Testis (tissue), 3 donors: ENCODE results near the gene TSHZ3. TPM values are rescaled to one million over a fixed set of nuclear protein-coding genes. Genes with fewer than 3 reads are reported as not detected.

ENCODE experiments used
- DNase-seq: peaks from one replicate; pipeline ENCODE4 v3.0.0-alpha.2; 2019
- H3K27ac ChIP-seq, 2 donors: fragments of 200-600 bp; sonication (generic); one replicate each; pipeline ENCODE4 v1.5.1; 2019
- H3K27me3 ChIP-seq: fragments of 200-600 bp; sonication (generic); one replicate; pipeline ENCODE4 v1.5.1; 2019
- H3K36me3 ChIP-seq: fragments of 200-600 bp; sonication (generic); one replicate; pipeline ENCODE4 v1.5.1; 2017; ENCODE audit warnings: low read depth; ENCODE audit errors: missing control alignments
- H3K4me1 ChIP-seq: fragments of 200-600 bp; sonication (generic); one replicate; pipeline ENCODE4 v1.5.1; 2019
- H3K4me3 ChIP-seq, 2 donors: fragments of 200-600 bp; sonication (generic); one replicate each; pipeline ENCODE4 v1.5.1; 2017 to 2019
- H3K9me3 ChIP-seq: fragments of 200-600 bp; sonication (generic); one replicate; pipeline ENCODE4 v1.5.1; 2017
- CTCF ChIP-seq, 3 experiments: fragments of 450-650 bp in 2 of 3; fragments of 200-600 bp in 1 of 3; sonication (generic) in 1 of 3; IDR thresholded peaks; one replicate each; pipeline ENCODE4 v1.5.1; 2016 to 2019; ENCODE audit warnings: antibody characterized with exemption in 3 of 3, mild to moderate bottlenecking in 2 of 3, moderate library complexity in 1 of 3
- POLR2A ChIP-seq: fragments of 450-650 bp; IDR thresholded peaks from one replicate; pipeline ENCODE4 v1.6.1; 2017; ENCODE audit warnings: antibody characterized with exemption, mild to moderate bottlenecking, moderate library complexity
- WGBS, 2 donors: methylation state at CpG; one replicate each; pipeline ENCODE4 v1.1.5; 2018; 5-methylcytosine and 5-hydroxymethylcytosine counted together
- intact Hi-C: fragments of 100-400 bp; cut with DNase I; formaldehyde crosslinking; loops from one replicate; pipeline ENCODE4 v1.15.1; 2023; ENCODE audit warnings: low total_unique reads
- polyA plus RNA-seq: library from polyadenylated mRNA; stranded (reverse); fragments of 350-450 nt; fragmentation: Illumina TruSeq; extraction: RNeasy Lipid Tissue Mini Kit (QIAGEN cat#74804); gene quantifications from one replicate; pipeline ENCODE4 v1.2.3, GENCODE V29; 2014; ENCODE audit warnings: low read depth, low replicate concordance; ENCODE audit not compliant: insufficient read depth
- total RNA-seq, 2 donors: library from RNA; depleted of rRNA; stranded (reverse); fragments of >200 nt; gene quantifications; one replicate each; pipeline ENCODE4 v1.2.3, GENCODE V29; 2016

Gene TSHZ3
- total and polyA plus RNA-seq, 3 donors from 2014 or later, result 6.8 to 12.7 (median 8.0) TPM

- 91 to 93% methylated on average over 15 of the region's 15 CpGs for WGBS, 2 donors
- no peak for DNase-seq
- H3K4me3 ChIP-seq, result no peak overlapping the region
- H3K27me3 ChIP-seq, result no peaks in the 10 kb centered on the region
- intact Hi-C loops, result no loop called here
- TF ChIP-seq CTCF (IDR thresholded peaks at IDR 0.05) (no peak), POLR2A (no peak)
- no peaks in the 10 kb centered on the region for H3K36me3 ChIP-seq
- H3K9me3 ChIP-seq, result no peaks in the 10 kb centered on the region
- H3K27ac ChIP-seq, result no peak overlapping the region
- no peaks in the 10 kb centered on the region for H3K4me1 ChIP-seq
These were observed 47.8 kb downstream of the TSHZ3 start for GRCh38 chr19:31301306-31301980.

- Histone ChIP-seq H3K4me1 (no peaks in the 10 kb centered on the region), H3K27ac (no peak overlapping the region), H3K4me3 (no peak overlapping the region), H3K9me3 (no peaks in the 10 kb centered on the region), H3K36me3 (no peaks in the 10 kb centered on the region), H3K27me3 (no peaks in the 10 kb centered on the region)
- WGBS, 2 donors, result 67 to 77% methylated on average over 6 of the region's 6 CpGs
- intact Hi-C loops, result no loop called here
- TF ChIP-seq CTCF (IDR thresholded peaks at IDR 0.05) (no peak), POLR2A (no peak)
- no peak for DNase-seq
These were observed 48.8 kb downstream of the TSHZ3 start for GRCh38 chr19:31300422-31300821.

GRCh38 chr19:31299665-31300064 lies 49.6 kb downstream of the TSHZ3 start:
- Histone ChIP-seq H3K27me3 (no peaks in the 10 kb centered on the region), H3K9me3 (no peaks in the 10 kb centered on the region), H3K4me3 (no peak overlapping the region), H3K36me3 (no peaks in the 10 kb centered on the region), H3K4me1 (no peaks in the 10 kb centered on the region), H3K27ac (no peak overlapping the region)
- intact Hi-C loops, result no loop called here
- TF ChIP-seq POLR2A, result no peak
- no peak for TF ChIP-seq CTCF (IDR thresholded peaks at IDR 0.05)
- no peak for DNase-seq
- WGBS, 2 donors, result 83 to 95% methylated on average over 8 of the region's 8 CpGs

GRCh38 chr19:31297991-31298390 lies 51.2 kb downstream of the TSHZ3 start:
- Histone ChIP-seq H3K4me1 (no peaks in the 10 kb centered on the region), H3K27ac (no peak overlapping the region), H3K4me3 (no peak overlapping the region), H3K9me3 (no peaks in the 10 kb centered on the region), H3K27me3 (no peaks in the 10 kb centered on the region), H3K36me3 (no peaks in the 10 kb centered on the region)
- DNase-seq, result no peak
- TF ChIP-seq CTCF (IDR thresholded peaks at IDR 0.05) (no peak), POLR2A (no peak)
- intact Hi-C loops, result no loop called here
- 82 to 88% methylated on average over 3 to 5 of the region's 5 CpGs for WGBS, 2 donors
